B cell (primary cell): ENCODE measurements around the gene SMIM45.

Experiments used
- ATAC-seq: fragments of 200-7000 bp; cut with Tn5 transposase; one replicate; pipeline ENCODE4 v1.10.0; 2021; ENCODE audit warnings: low read depth, mild to moderate bottlenecking, moderate number of reproducible peaks, moderate library complexity
- CTCF ChIA-PET: fragments of 350-600 bp; sonication (Branson Sonifier 250); formaldehyde crosslinking; loops from one replicate; lab custom pipeline; 2021; ENCODE audit warnings: antibody characterized with exemption, inconsistent platforms; lab: Charles Lee
- POLR2A ChIA-PET: fragments of 350-600 bp; sonication (Branson Sonifier 250); formaldehyde crosslinking; loops from one replicate; lab custom pipeline; 2021; ENCODE audit warnings: antibody characterized with exemption; lab: Charles Lee
- DNase-seq: peaks from one replicate; pipeline ENCODE4 v3.0.0; 2013
- H2AFZ ChIP-seq: 2 replicates; pipeline ENCODE4 v1.6.1; 2012; ENCODE audit warnings: mild to moderate bottlenecking, low read depth, low read length; ENCODE audit not compliant: insufficient read depth, poor library complexity, severe bottlenecking
- H3K27ac ChIP-seq, 2 donors: 1 replicate in 1 of 2; 2 replicates in 1 of 2; pipeline ENCODE4 v1.5.1; 2012 to 2013; ENCODE audit warnings: low read length in 2 of 2, mild to moderate bottlenecking in 2 of 2, moderate library complexity in 1 of 2
- H3K27me3 ChIP-seq, 4 experiments: fragments of 200-600 bp in 1 of 4; sonication (generic) in 1 of 4; replicated peaks in 1 of 4; 1 replicate in 2 of 4; 2 replicates in 2 of 4; pipeline versions ENCODE4 v1.6.1 to v1.7.0; 2013 to 2016; ENCODE audit warnings: low read length in 3 of 4, mild to moderate bottlenecking in 2 of 4, mixed read lengths in 1 of 4, moderate library complexity in 1 of 4; ENCODE audit not compliant: insufficient read depth in 4 of 4, control insufficient read depth in 3 of 4; ENCODE audit errors: control extremely low read depth in 1 of 4
- H3K36me3 ChIP-seq, 2 experiments: replicated peaks in 1 of 2; 1 replicate in 1 of 2; 2 replicates in 1 of 2; pipeline versions ENCODE4 v1.6.1 to v1.7.1; 2013; ENCODE audit warnings: low read length in 1 of 2; ENCODE audit not compliant: insufficient read depth in 2 of 2, control insufficient read depth in 1 of 2; ENCODE audit errors: control extremely low read depth in 1 of 2, extremely low read depth in 1 of 2
- H3K4me1 ChIP-seq, 2 donors: fragments of 200-600 bp in 1 of 2; sonication (generic) in 1 of 2; 1 replicate in 1 of 2; 2 replicates in 1 of 2; pipeline versions ENCODE4 v1.5.1 to v1.6.1; 2013 to 2017; ENCODE audit warnings: low read length in 2 of 2; ENCODE audit not compliant: control insufficient read depth in 2 of 2, insufficient read depth in 2 of 2
- H3K4me2 ChIP-seq: replicated peaks from 2 replicates; pipeline ENCODE3; 2012; ENCODE audit warnings: mild to moderate bottlenecking, low read depth, low read length; ENCODE audit not compliant: poor library complexity, severe bottlenecking
- H3K4me3 ChIP-seq, 5 experiments: fragments of 200-600 bp in 1 of 5; sonication (generic) in 1 of 5; 1 replicate in 3 of 5; 2 replicates in 2 of 5; pipeline versions ENCODE4 v1.5.1 to v1.7.0; 2011 to 2016; ENCODE audit warnings: low read length in 4 of 5, mild to moderate bottlenecking in 4 of 5, low read depth in 2 of 5, control low read depth in 1 of 5, moderate library complexity in 1 of 5; ENCODE audit not compliant: insufficient read depth in 1 of 5; ENCODE audit errors: control extremely low read depth in 1 of 5, extremely low read depth in 1 of 5
- H3K79me2 ChIP-seq: fragments of 200-600 bp; sonication (generic); one replicate; pipeline ENCODE4 v1.6.0; 2016; ENCODE audit warnings: low read length; ENCODE audit not compliant: control insufficient read depth, insufficient read depth
- H3K9ac ChIP-seq: fragments of 200-600 bp; sonication (generic); 2 replicates; pipeline ENCODE4 v1.6.1; 2017; ENCODE audit warnings: mild to moderate bottlenecking, low read length, moderate library complexity
- H3K9me3 ChIP-seq, 3 donors: one replicate each; pipeline versions ENCODE4 v1.6.1 to v1.7.1; 2013; ENCODE audit warnings: low read length in 2 of 3; ENCODE audit not compliant: control insufficient read depth in 2 of 3, insufficient read depth in 1 of 3; ENCODE audit errors: control extremely low read depth in 1 of 3
- H4K20me1 ChIP-seq: 2 replicates; pipeline ENCODE4 v1.6.0; 2012; ENCODE audit warnings: mild to moderate bottlenecking, low read length; ENCODE audit not compliant: insufficient read depth, control insufficient read depth, poor library complexity, severe bottlenecking
- H3K27ac Mint-ChIP-seq: one replicate; pipeline ENCODE4 v1.8.0; 2021; ENCODE audit warnings: mixed read lengths
- H3K27me3 Mint-ChIP-seq: one replicate; pipeline ENCODE4 v1.8.0; 2021; ENCODE audit warnings: mixed read lengths
- H3K4me1 Mint-ChIP-seq: one replicate; pipeline ENCODE4 v1.8.0; 2021; ENCODE audit warnings: mixed read lengths
- H3K4me3 Mint-ChIP-seq: one replicate; pipeline ENCODE4 v1.8.0; 2021; ENCODE audit warnings: mixed read lengths
- H3K9me3 Mint-ChIP-seq: one replicate; pipeline ENCODE4 v1.8.0; 2022; ENCODE audit warnings: mixed read lengths; ENCODE audit not compliant: insufficient read depth
- EZH2 ChIP-seq: IDR thresholded peaks from 2 replicates; pipeline ENCODE4 v1.6.1; 2012; ENCODE audit warnings: borderline replicate concordance, low read depth, mild to moderate bottlenecking, moderate library complexity, low read length; ENCODE audit not compliant: insufficient read depth, poor library complexity, severe bottlenecking
- WGBS: methylation state at CpG from one replicate; pipeline ENCODE4 v1.1.5; 2013; ENCODE audit warnings: missing lambda C conversion rate; ENCODE audit not compliant: insufficient coverage; 5-methylcytosine and 5-hydroxymethylcytosine counted together
- intact Hi-C: fragments of 100-400 bp; cut with micrococcal nuclease; formaldehyde crosslinking; loops from one replicate; pipeline ENCODE4 v1.10.0; 2022
- TF ChIP-seq, protein P1 (sequence below): fragments of 200-600 bp; IDR thresholded peaks from one replicate; pipeline ENCODE4 v1.8.0; 2022; ENCODE audit warnings: antibody characterized with exemption, mild to moderate bottlenecking

The SMIM45 gene

DNA sequence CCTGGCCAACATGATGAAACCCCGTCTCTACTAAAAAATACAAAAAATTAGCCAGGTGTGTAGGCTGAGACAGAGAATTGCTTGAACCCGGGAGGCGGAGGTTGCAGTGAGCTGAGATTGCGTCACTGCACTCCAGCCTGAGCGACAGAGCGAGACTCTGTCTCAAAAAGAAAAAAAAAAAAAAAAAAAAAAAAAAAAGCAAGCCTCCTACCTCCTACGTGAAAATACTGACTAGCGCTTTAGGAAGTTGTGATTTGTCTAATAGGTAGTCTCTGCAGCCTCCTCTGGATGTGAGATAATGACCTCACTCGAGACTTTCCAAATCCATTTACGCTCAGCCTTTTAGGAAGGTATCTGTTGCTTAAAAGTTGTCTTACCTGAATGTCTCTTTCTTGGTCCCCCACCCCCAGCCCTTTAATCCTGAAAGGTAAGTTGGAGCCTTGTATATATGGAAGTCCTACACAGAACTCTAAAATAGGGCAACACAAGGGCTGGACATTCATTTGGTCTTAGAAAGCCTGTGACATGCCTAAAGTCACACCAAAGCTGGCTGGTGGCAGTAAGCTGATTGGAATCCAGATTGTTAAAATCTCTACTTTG, 22.8 kb downstream of the SMIM45 start:
- no peak overlapping the region for H2AFZ ChIP-seq
- no peak overlapping the region for H3K4me3 ChIP-seq
- DNase-seq (no peak), ATAC-seq (peak; percentile 21)
- no peak for TF ChIP-seq EZH2
- TF ChIP-seq, protein P1, sequence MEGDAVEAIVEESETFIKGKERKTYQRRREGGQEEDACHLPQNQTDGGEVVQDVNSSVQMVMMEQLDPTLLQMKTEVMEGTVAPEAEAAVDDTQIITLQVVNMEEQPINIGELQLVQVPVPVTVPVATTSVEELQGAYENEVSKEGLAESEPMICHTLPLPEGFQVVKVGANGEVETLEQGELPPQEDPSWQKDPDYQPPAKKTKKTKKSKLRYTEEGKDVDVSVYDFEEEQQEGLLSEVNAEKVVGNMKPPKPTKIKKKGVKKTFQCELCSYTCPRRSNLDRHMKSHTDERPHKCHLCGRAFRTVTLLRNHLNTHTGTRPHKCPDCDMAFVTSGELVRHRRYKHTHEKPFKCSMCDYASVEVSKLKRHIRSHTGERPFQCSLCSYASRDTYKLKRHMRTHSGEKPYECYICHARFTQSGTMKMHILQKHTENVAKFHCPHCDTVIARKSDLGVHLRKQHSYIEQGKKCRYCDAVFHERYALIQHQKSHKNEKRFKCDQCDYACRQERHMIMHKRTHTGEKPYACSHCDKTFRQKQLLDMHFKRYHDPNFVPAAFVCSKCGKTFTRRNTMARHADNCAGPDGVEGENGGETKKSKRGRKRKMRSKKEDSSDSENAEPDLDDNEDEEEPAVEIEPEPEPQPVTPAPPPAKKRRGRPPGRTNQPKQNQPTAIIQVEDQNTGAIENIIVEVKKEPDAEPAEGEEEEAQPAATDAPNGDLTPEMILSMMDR: no peak
- WGBS: no CpG with 5 or more reads among the region's 10 CpGs
- H3K4me1 ChIP-seq: peaks cover 10 to 12% of the 10 kb centered on the region in 2 donors
- H3K4me3 Mint-ChIP-seq: peak overlapping the region; percentile 69
- H3K27ac ChIP-seq: no peak overlapping the region
- H3K4me2 ChIP-seq: no peak overlapping the region
- peaks cover 0 to 60% (median 26%) of the 10 kb centered on the region in 4 experiments for H3K27me3 ChIP-seq
- no peaks in the 10 kb centered on the region for H3K79me2 ChIP-seq
- ChIA-PET POLR2A (interaction anchor here (0.6 to 1.0 kb wide), 3 partner anchors 28 to 116 kb away, joined by 3 read pairs; partner anchors contain the start of genes CENPM and NDUFA6), CTCF (no interaction called here)
- no peaks in the 10 kb centered on the region for H4K20me1 ChIP-seq
- no peaks in the 10 kb centered on the region for H3K36me3 ChIP-seq
- intact Hi-C loops: no loop called here
- H3K27ac Mint-ChIP-seq: no peak overlapping the region
- peaks cover 0 to 2% (median 0%) of the 10 kb centered on the region in 3 donors for H3K9me3 ChIP-seq
- H3K27me3 Mint-ChIP-seq: peaks cover 50% of the 10 kb centered on the region
- H3K9me3 Mint-ChIP-seq: no peaks in the 10 kb centered on the region
- no peak overlapping the region for H3K9ac ChIP-seq
- peaks cover 16% of the 10 kb centered on the region for H3K4me1 Mint-ChIP-seq

GRCh38 chr22:41975299-41976069, 23.5 kb downstream of the SMIM45 start:
- ChIA-PET POLR2A (interaction anchor here (0.9 to 1.0 kb wide), 2 partner anchors 28 to 115 kb away, joined by 3 read pairs; partner anchors contain the start of genes CENPM and NDUFA6), CTCF (no interaction called here)
- no peak overlapping the region for H3K27ac Mint-ChIP-seq
- Histone ChIP-seq H3K9ac (no peak overlapping the region), H4K20me1 (no peaks in the 10 kb centered on the region), H3K4me3 (no peak overlapping the region), H2AFZ (no peak overlapping the region), H3K9me3 (peaks cover 0 to 2% (median 0%) of the 10 kb centered on the region in 3 donors), H3K27ac (no peak overlapping the region), H3K79me2 (no peaks in the 10 kb centered on the region), H3K4me2 (peak overlapping the region; percentile 97), H3K4me1 (peaks cover 10 to 12% of the 10 kb centered on the region in 2 donors), H3K27me3 (peaks cover 0 to 60% (median 26%) of the 10 kb centered on the region in 4 experiments), H3K36me3 (no peaks in the 10 kb centered on the region)
- H3K27me3 Mint-ChIP-seq: peaks cover 47% of the 10 kb centered on the region
- H3K4me1 Mint-ChIP-seq: peaks cover 16% of the 10 kb centered on the region
- no peak for DNase-seq
- peak overlapping the region; percentile 69 for H3K4me3 Mint-ChIP-seq
- no peaks in the 10 kb centered on the region for H3K9me3 Mint-ChIP-seq
- 86% methylated on average over 12 of the region's 12 CpGs for WGBS
- intact Hi-C loops: no loop called here
- TF ChIP-seq, protein P1: no peak
- TF ChIP-seq EZH2: no peak
- no peak for ATAC-seq
